GM21526 (cell line): ENCODE results near the gene MAP2K3.

Experiments used
- ATAC-seq: cut with Tn5 transposase; IDR thresholded peaks from one replicate; pipeline ENCODE4 v1.9.1; 2021; ENCODE audit warnings: moderate library complexity; ENCODE audit not compliant: unreplicated experiment, low FRiP score

The MAP2K3 gene

GRCh38 chr17:21282231-21282630 is 2.3 kb upstream of the MAP2K3 start:
- ATAC-seq, result no peak

GRCh38 chr17:21282850-21283249 is 1.7 kb upstream of the MAP2K3 start:
- ATAC-seq, result no peak

GRCh38 chr17:21283482-21284318 is 811 bp upstream of the MAP2K3 start:
- ATAC-seq, result peak; percentile 3

GRCh38 chr17:21285164-21286065 is 904 bp downstream of the MAP2K3 start:
- no peak for ATAC-seq

- no peak for ATAC-seq
These were observed 1.7 kb downstream of the MAP2K3 start for GRCh38 chr17:21286066-21286770.

- no peak for ATAC-seq
These were observed 2.6 kb downstream of the MAP2K3 start for GRCh38 chr17:21286909-21287702.

GRCh38 chr17:21287703-21288449 is 3.4 kb downstream of the MAP2K3 start:
- no peak for ATAC-seq

GRCh38 chr17:21288571-21289017 is 4.1 kb downstream of the MAP2K3 start:
- no peak for ATAC-seq

- no peak for ATAC-seq
These were observed 4.8 kb downstream of the MAP2K3 start for GRCh38 chr17:21289175-21289901.

GRCh38 chr17:21289902-21290571 is 5.5 kb downstream of the MAP2K3 start:
- ATAC-seq, result no peak

- no peak for ATAC-seq
These were observed 6.8 kb downstream of the MAP2K3 start for GRCh38 chr17:21291357-21291756.

- no peak for ATAC-seq
These were observed 7.4 kb downstream of the MAP2K3 start for GRCh38 chr17:21291862-21292261.

GRCh38 chr17:21292867-21293830 is 8.6 kb downstream of the MAP2K3 start:
- ATAC-seq, result no peak

- ATAC-seq, result no peak
These were observed 9.3 kb downstream of the MAP2K3 start for GRCh38 chr17:21293831-21294210.

- no peak for ATAC-seq
These were observed 10.0 kb downstream of the MAP2K3 start for GRCh38 chr17:21294321-21295035.
